GM18909 (cell line): ENCODE measurements around the gene DYSF.

Experiments used
- ATAC-seq: cut with Tn5 transposase; IDR thresholded peaks from one replicate; pipeline ENCODE4 v1.9.1; 2021; ENCODE audit warnings: mild to moderate bottlenecking; ENCODE audit not compliant: unreplicated experiment, poor library complexity

The DYSF gene

GRCh38 chr2:71682341-71682740 is 229.0 kb downstream of the DYSF start:
- no peak for ATAC-seq

GRCh38 chr2:71683070-71683469 is 229.7 kb downstream of the DYSF start:
- no peak for ATAC-seq

- ATAC-seq: no peak
These were observed 230.3 kb downstream of the DYSF start for GRCh38 chr2:71683666-71684065.

GRCh38 chr2:71684226-71685072 is 231.1 kb downstream of the DYSF start:
- ATAC-seq: no peak

- no peak for ATAC-seq
These were observed 231.9 kb downstream of the DYSF start for GRCh38 chr2:71685073-71685848.

- ATAC-seq: no peak
These were observed 232.7 kb downstream of the DYSF start for GRCh38 chr2:71685941-71686611.

GRCh38 chr2:71686781-71687180 is 233.4 kb downstream of the DYSF start:
- no peak for ATAC-seq

- no peak for ATAC-seq
These were observed 234.1 kb downstream of the DYSF start for GRCh38 chr2:71687412-71687811.

- ATAC-seq: no peak
These were observed 235.2 kb downstream of the DYSF start for GRCh38 chr2:71688530-71688929.

GRCh38 chr2:71689393-71689792 is 236.0 kb downstream of the DYSF start:
- no peak for ATAC-seq

GRCh38 chr2:71689968-71690834 is 236.8 kb downstream of the DYSF start:
- ATAC-seq: no peak

- ATAC-seq: no peak
These were observed 237.6 kb downstream of the DYSF start for GRCh38 chr2:71690876-71691475.

GRCh38 chr2:71691747-71692441 is 238.5 kb downstream of the DYSF start:
- ATAC-seq: no peak

GRCh38 chr2:71692621-71693277 is 239.4 kb downstream of the DYSF start:
- ATAC-seq: no peak

GRCh38 chr2:71693286-71694270 is 240.2 kb downstream of the DYSF start:
- ATAC-seq: no peak

GRCh38 chr2:71694501-71695234 is 241.3 kb downstream of the DYSF start:
- ATAC-seq: no peak
